ENCODE data around the gene STEAP3. TPM values are rescaled to one million over a fixed set of nuclear protein-coding genes. Genes with fewer than 3 reads are reported as not detected.

The STEAP3 gene
- total and polyA plus RNA-seq, 2 donors (not counting 3 experiments of a cell fraction or from before 2014, with no cell fraction given): 8.6 to 17.4 TPM

- BruUV-seq (replicated peaks): no TSS peak
- H2AFZ ChIP-seq (ENCODE audit: low read depth, low read length): no peak overlapping the region
- no peak overlapping the region for H3K4me2 ChIP-seq (ENCODE audit: insufficient read depth, low read length)
- no peaks in the 10 kb centered on the region for H3K4me1 ChIP-seq (ENCODE audit: control insufficient read depth, extremely low read depth, insufficient read depth, low read length)
- no peaks in the 10 kb centered on the region for H3K36me3 ChIP-seq (ENCODE audit: control insufficient read depth in 2 of 2, extremely low read depth in 1 of 2, insufficient read depth in 2 of 2, low read length in 2 of 2)
- H3K27me3 ChIP-seq (ENCODE audit: control insufficient read depth in 2 of 2, insufficient read depth in 2 of 2, low read length in 2 of 2): peaks cover 2 to 3% of the 10 kb centered on the region in 2 experiments
- CTCF ChIA-PET: no interaction called here
- no peak for FAIRE-seq
- H3K9me1 ChIP-seq (replicated peaks; ENCODE audit: control insufficient read depth, extremely low read depth, insufficient read depth, low read length): no peaks in the 10 kb centered on the region
- H3K27ac ChIP-seq (ENCODE audit: insufficient read depth, low read depth, low read length): no peak overlapping the region
- DNase-seq (ENCODE audit: low read depth, low spot score): no peak
- H3K79me2 ChIP-seq (ENCODE audit: control insufficient read depth, insufficient read depth, low read length): no peaks in the 10 kb centered on the region
- TF ChIP-seq MAX (IDR thresholded peaks at IDR 0.05; ENCODE audit: insufficient read depth, insufficient read length): no peak
- H3K9ac ChIP-seq (replicated peaks; ENCODE audit: extremely low read depth, insufficient read depth, low read length): no peak overlapping the region
- no peak overlapping the region for H3K4me3 ChIP-seq (replicated peaks in 1 of 3; ENCODE audit: insufficient read depth in 1 of 3, low read depth in 1 of 3, low read length in 3 of 3)
- H4K20me1 ChIP-seq (replicated peaks; ENCODE audit: control insufficient read depth, extremely low read depth, insufficient read depth, low read length): no peaks in the 10 kb centered on the region
- POLR2A ChIA-PET: no interaction called here
- intact Hi-C loops (cut with micrococcal nuclease): no loop called here
- dilution Hi-C loops (cut with MboI; ENCODE audit: extremely low pct_ligation_motif_present, low sequenced_read_pairs): no loop called here
- no peaks in the 10 kb centered on the region for H3K9me3 ChIP-seq (replicated peaks; ENCODE audit: control insufficient read depth, insufficient read depth, low read length)
These were observed 17.4 kb upstream of the STEAP3 start for GRCh38 chr2:119206201-119206600.

GRCh38 chr2:119207447-119207846, 16.2 kb upstream of the STEAP3 start:
- POLR2A ChIA-PET: no interaction called here
- H3K4me1 ChIP-seq (ENCODE audit: control insufficient read depth, extremely low read depth, insufficient read depth, low read length): no peaks in the 10 kb centered on the region

More at GRCh38 chr2:119207447-119207846, 16.2 kb upstream of the STEAP3 start:
- no peak overlapping the region for H3K27ac ChIP-seq (ENCODE audit: insufficient read depth, low read depth, low read length)
- H3K36me3 ChIP-seq (ENCODE audit: control insufficient read depth in 2 of 2, extremely low read depth in 1 of 2, insufficient read depth in 2 of 2, low read length in 2 of 2): no peaks in the 10 kb centered on the region
- H3K27me3 ChIP-seq (ENCODE audit: control insufficient read depth in 2 of 2, insufficient read depth in 2 of 2, low read length in 2 of 2): peaks cover 2 to 6% of the 10 kb centered on the region in 2 experiments
- H3K4me3 ChIP-seq (replicated peaks in 1 of 3; ENCODE audit: insufficient read depth in 1 of 3, low read depth in 1 of 3, low read length in 3 of 3): no peak overlapping the region
- CTCF ChIA-PET: no interaction called here
- H3K9me3 ChIP-seq (replicated peaks; ENCODE audit: control insufficient read depth, insufficient read depth, low read length): no peaks in the 10 kb centered on the region
- no peak overlapping the region for H3K4me2 ChIP-seq (ENCODE audit: insufficient read depth, low read length)
- no peaks in the 10 kb centered on the region for H3K79me2 ChIP-seq (ENCODE audit: control insufficient read depth, insufficient read depth, low read length)
- H3K9ac ChIP-seq (replicated peaks; ENCODE audit: extremely low read depth, insufficient read depth, low read length): no peak overlapping the region
- FAIRE-seq (no peak), DNase-seq (ENCODE audit: low read depth, low spot score) (no peak)
- dilution Hi-C loops (cut with MboI; ENCODE audit: extremely low pct_ligation_motif_present, low sequenced_read_pairs): no loop called here
- no peaks in the 10 kb centered on the region for H4K20me1 ChIP-seq (replicated peaks; ENCODE audit: control insufficient read depth, extremely low read depth, insufficient read depth, low read length)
- H2AFZ ChIP-seq (ENCODE audit: low read depth, low read length): no peak overlapping the region
- BruUV-seq (replicated peaks): no TSS peak
- H3K9me1 ChIP-seq (replicated peaks; ENCODE audit: control insufficient read depth, extremely low read depth, insufficient read depth, low read length): no peaks in the 10 kb centered on the region
- TF ChIP-seq EZH2 (IDR thresholded peaks at IDR 0.05; ENCODE audit: borderline replicate concordance, low read depth, low read length, severe bottlenecking) (no peak), MYC (IDR thresholded peaks at IDR 0.05; ENCODE audit: low read depth, low read length) (no peak), FOS (IDR thresholded peaks at IDR 0.05; ENCODE audit: borderline replicate concordance, insufficient read depth, low read length) (no peak)
- intact Hi-C loops (cut with micrococcal nuclease): no loop called here
